AG04449 (cell line): ENCODE results near the gene GPLD1.

Experiments used
- CTCF ChIA-PET: fragments of 350-600 bp; formaldehyde crosslinking; extraction: SDS; loops from one replicate; lab custom pipeline; 2021; ENCODE audit warnings: antibody characterized with exemption; lab: Yijun Ruan, JAX
- POLR2A ChIA-PET: fragments of 400-600, 350-600 bp; formaldehyde crosslinking; extraction: SDS; loops from one replicate; lab custom pipeline; 2020; ENCODE audit warnings: antibody characterized with exemption, inconsistent platforms; lab: Yijun Ruan, JAX
- DNase-seq: peaks from one replicate; pipeline ENCODE4 v3.0.0-alpha.2; 2010; ENCODE audit warnings: low read depth, low spot score
- H3K4me3 ChIP-seq: 2 replicates; pipeline ENCODE4 v1.5.1; 2011; ENCODE audit warnings: low read depth, mild to moderate bottlenecking, control low read depth, low read length
- TF ChIP-seq, protein P1 (sequence below): IDR thresholded peaks from one replicate; pipeline ENCODE4 v1.5.1; 2011; ENCODE audit warnings: mild to moderate bottlenecking, moderate library complexity, low read length, control low read depth, inconsistent platforms; ENCODE audit not compliant: insufficient read depth; ENCODE audit errors: missing control alignments

Gene GPLD1

GRCh38 chr6:24439858-24440539 lies 49.4 kb downstream of the GPLD1 start:
- no peak for DNase-seq
- POLR2A ChIA-PET, result no interaction called here
- CTCF ChIA-PET, result interaction anchor here (1.0 kb wide), 2 partner anchors 8 to 17 kb away, joined by 3 read pairs; no protein-coding TSS in a partner anchor
- H3K4me3 ChIP-seq, result no peak overlapping the region
- TF ChIP-seq, protein P1, sequence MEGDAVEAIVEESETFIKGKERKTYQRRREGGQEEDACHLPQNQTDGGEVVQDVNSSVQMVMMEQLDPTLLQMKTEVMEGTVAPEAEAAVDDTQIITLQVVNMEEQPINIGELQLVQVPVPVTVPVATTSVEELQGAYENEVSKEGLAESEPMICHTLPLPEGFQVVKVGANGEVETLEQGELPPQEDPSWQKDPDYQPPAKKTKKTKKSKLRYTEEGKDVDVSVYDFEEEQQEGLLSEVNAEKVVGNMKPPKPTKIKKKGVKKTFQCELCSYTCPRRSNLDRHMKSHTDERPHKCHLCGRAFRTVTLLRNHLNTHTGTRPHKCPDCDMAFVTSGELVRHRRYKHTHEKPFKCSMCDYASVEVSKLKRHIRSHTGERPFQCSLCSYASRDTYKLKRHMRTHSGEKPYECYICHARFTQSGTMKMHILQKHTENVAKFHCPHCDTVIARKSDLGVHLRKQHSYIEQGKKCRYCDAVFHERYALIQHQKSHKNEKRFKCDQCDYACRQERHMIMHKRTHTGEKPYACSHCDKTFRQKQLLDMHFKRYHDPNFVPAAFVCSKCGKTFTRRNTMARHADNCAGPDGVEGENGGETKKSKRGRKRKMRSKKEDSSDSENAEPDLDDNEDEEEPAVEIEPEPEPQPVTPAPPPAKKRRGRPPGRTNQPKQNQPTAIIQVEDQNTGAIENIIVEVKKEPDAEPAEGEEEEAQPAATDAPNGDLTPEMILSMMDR, result no peak

- CTCF ChIA-PET, result no interaction called here
These were observed 52.4 kb downstream of the GPLD1 start for GRCh38 chr6:24436979-24437378.

GRCh38 chr6:24432611-24433010 lies 56.8 kb downstream of the GPLD1 start:
- POLR2A ChIA-PET, result no interaction called here
- TF ChIP-seq, protein P1, result no peak

More at GRCh38 chr6:24436979-24437378, 52.4 kb downstream of the GPLD1 start:
- H3K4me3 ChIP-seq, result no peak overlapping the region
- POLR2A ChIA-PET, result no interaction called here
- DNase-seq, result no peak
- TF ChIP-seq, protein P1, result no peak

GRCh38 chr6:24431045-24431451 lies 58.3 kb downstream of the GPLD1 start:
- H3K4me3 ChIP-seq, result no peak overlapping the region
- ChIA-PET POLR2A (no interaction called here), CTCF (interaction anchor here (0.6 to 3.4 kb wide), 20 partner anchors 9 to 265 kb away, joined by 3 to 26 read pairs (median 4); partner anchors contain the start of genes ACOT13, ALDH5A1 and TDP2)
- no peak for DNase-seq
- TF ChIP-seq, protein P1, result peak; percentile 35

More at GRCh38 chr6:24432611-24433010, 56.8 kb downstream of the GPLD1 start:
- H3K4me3 ChIP-seq, result no peak overlapping the region
- no peak for DNase-seq
- CTCF ChIA-PET, result interaction anchor here (1.0 to 3.4 kb wide), 6 partner anchors 9 to 89 kb away, joined by 3 to 16 read pairs (median 4); no protein-coding TSS in a partner anchor

GRCh38 chr6:24430086-24430485 lies 59.3 kb downstream of the GPLD1 start:
- DNase-seq, result no peak
- ChIA-PET POLR2A (no interaction called here), CTCF (interaction anchor here (0.6 to 3.4 kb wide), 14 partner anchors 9 to 260 kb away, joined by 3 to 26 read pairs (median 4); no protein-coding TSS in a partner anchor)
- TF ChIP-seq, protein P1, result no peak
- H3K4me3 ChIP-seq, result no peak overlapping the region

- ChIA-PET CTCF (interaction anchor here (1.2 to 1.9 kb wide), 3 partner anchors 22 to 95 kb away, joined by 3 to 10 read pairs (median 4); no protein-coding TSS in a partner anchor), POLR2A (no interaction called here)
- no peak overlapping the region for H3K4me3 ChIP-seq
- no peak for DNase-seq
- TF ChIP-seq, protein P1, result no peak
These were observed 60.2 kb downstream of the GPLD1 start for GRCh38 chr6:24429146-24429545.
